SK-N-MC (cell line): Measurements from ENCODE around the gene CTSV.

Experiments used
- EZH2 ChIP-seq: fragments of 200-600 bp; sonication (generic); IDR thresholded peaks from one replicate; pipeline ENCODE4 v1.6.1; 2017; ENCODE audit warnings: antibody characterized with exemption
- POLR2AphosphoS5 ChIP-seq: IDR thresholded peaks from 2 replicates; pipeline ENCODE4 v1.6.1; 2012; ENCODE audit warnings: mild to moderate bottlenecking, low read depth, low read length, borderline replicate concordance

DNA sequence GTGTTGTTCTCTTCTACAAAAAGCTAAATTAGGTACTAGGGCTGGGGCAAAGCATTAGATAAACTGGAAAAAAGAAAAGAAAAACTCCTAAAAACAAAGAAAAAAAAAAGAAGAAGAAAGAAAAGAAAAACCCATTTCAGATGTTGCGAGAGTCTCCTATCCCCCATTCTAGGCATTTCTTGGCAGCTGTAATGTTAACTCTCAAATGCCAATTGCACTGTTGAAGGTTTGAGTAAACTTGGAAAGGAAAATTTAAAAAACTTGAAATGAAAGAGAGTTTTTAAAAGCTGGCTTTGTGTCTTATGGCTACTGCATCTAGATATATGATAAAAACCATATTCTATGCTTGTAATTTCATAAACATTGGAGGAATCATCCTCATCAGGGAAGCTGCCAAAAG is 34.6 kb upstream of the CTSV start:
- TF ChIP-seq POLR2AphosphoS5 (no peak), EZH2 (no peak)
